Measurements from ENCODE around the gene OMD.

DNA sequence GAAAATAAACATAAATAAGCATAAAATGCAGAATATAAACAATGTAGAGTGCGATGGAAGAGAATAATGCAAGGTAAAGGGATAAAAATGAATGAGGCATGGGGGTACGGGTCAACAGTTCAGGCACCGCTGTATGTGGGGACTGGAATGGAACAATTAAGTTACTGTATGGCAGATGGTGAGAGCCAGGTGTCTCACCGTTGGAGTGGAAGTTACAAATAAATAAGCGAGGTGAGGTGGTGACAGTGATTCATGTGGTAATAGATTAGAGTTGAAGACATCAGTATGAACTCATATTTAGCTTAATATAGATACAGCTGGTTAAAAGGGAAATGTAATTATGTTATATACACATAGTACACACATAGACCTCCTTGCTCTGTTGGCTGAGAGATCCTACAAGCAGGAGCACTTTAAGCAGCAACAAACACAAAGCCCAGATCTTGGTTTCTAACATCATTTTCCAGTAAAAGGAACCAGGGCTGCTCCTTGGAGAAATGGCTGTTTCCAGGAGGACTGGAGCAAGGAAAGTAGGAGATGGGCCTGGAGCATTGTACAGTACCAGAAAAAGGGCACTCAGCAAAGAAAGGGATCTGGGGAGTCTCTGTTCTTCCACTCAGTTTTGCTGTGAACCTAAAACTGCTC, 2.4 kb upstream of the OMD start:
- TF ChIP-seq CTCF (IDR thresholded peaks at IDR 0.05) (no peak), EZH2 (IDR thresholded peaks at IDR 0.05; ENCODE audit: borderline replicate concordance, insufficient read depth, low read depth, low read length, poor library complexity, severe bottlenecking) (no peak)
